RPMI8226 (cell line): ENCODE data around the gene SPINK4.
A peak's percentile ranks its signal among the peaks of the same experiment; 100 is the strongest.

ENCODE experiments used
- DNase-seq: peaks from one replicate; pipeline ENCODE4 v3.0.0-alpha.2; 2015

SPINK4 gene

GRCh38 chr9:33263131-33264002, 23.4 kb downstream of the SPINK4 start:
- peak; percentile 48 for DNase-seq

- peak; percentile 46 for DNase-seq
These were observed 24.1 kb downstream of the SPINK4 start for GRCh38 chr9:33264003-33264472.

- DNase-seq = peak; percentile 98
These were observed 24.7 kb downstream of the SPINK4 start, which contains the start of the genes BAG1 and CHMP5 for GRCh38 chr9:33264473-33265177. TSS of gene BAG1 (minus strand) at chr9:33264708. TSS of gene CHMP5 (plus strand) at chr9:33265049. CDS start at chr9:33265079, 30 bp downstream.

GRCh38 chr9:33265211-33265865, 25.4 kb downstream of the SPINK4 start:
- no peak for DNase-seq

- no peak for DNase-seq
These were observed 27.3 kb downstream of the SPINK4 start for GRCh38 chr9:33267151-33267767.

- DNase-seq = no peak
These were observed 30.2 kb downstream of the SPINK4 start for GRCh38 chr9:33270146-33270545.

- DNase-seq = no peak
These were observed 32.1 kb downstream of the SPINK4 start for GRCh38 chr9:33272061-33272460.

- no peak for DNase-seq
These were observed 33.5 kb downstream of the SPINK4 start for GRCh38 chr9:33273266-33273971.

GRCh38 chr9:33273972-33274328, 34.0 kb downstream of the SPINK4 start:
- DNase-seq = no peak

- no peak for DNase-seq
These were observed 37.5 kb downstream of the SPINK4 start for GRCh38 chr9:33277484-33277883.

- no peak for DNase-seq
These were observed 45.5 kb downstream of the SPINK4 start for GRCh38 chr9:33285502-33285901.

- DNase-seq = peak; percentile 81
These were observed 47.1 kb downstream of the SPINK4 start for GRCh38 chr9:33287087-33287490.

- no peak for DNase-seq
These were observed 48.3 kb downstream of the SPINK4 start for GRCh38 chr9:33288235-33288634.

- DNase-seq = no peak
These were observed 49.0 kb downstream of the SPINK4 start for GRCh38 chr9:33288828-33289483.

- no peak for DNase-seq
These were observed 49.5 kb downstream of the SPINK4 start for GRCh38 chr9:33289496-33289895.

GRCh38 chr9:33289936-33290246, 49.9 kb downstream of the SPINK4 start:
- DNase-seq = no peak

GRCh38 chr9:33290247-33291030, 50.5 kb downstream of the SPINK4 start, which contains the start of gene NFX1:
TSS of gene NFX1 (plus strand) at chr9:33290516. CDS start at chr9:33290573, 57 bp downstream.
- peak; percentile 98 for DNase-seq

GRCh38 chr9:33291031-33291397, 51.0 kb downstream of the SPINK4 start:
- DNase-seq = no peak

- DNase-seq = no peak
These were observed 51.9 kb downstream of the SPINK4 start for GRCh38 chr9:33291901-33292300.

- no peak for DNase-seq
These were observed 53.8 kb downstream of the SPINK4 start for GRCh38 chr9:33293782-33294181.
